Measurements from ENCODE around the gene TTC9C.

Gene TTC9C

GRCh38 chr11:62771144-62772021 lies 43.1 kb downstream of the TTC9C start, which contains the start of gene TAF6L:
Gene TAF6L (plus strand): TSS chr11:62771396. CDS start chr11:62775784, 4,388 bp downstream.
- TF ChIP-seq CTCF (IDR thresholded peaks at IDR 0.05; ENCODE audit: borderline replicate concordance, insufficient read depth, low read depth, low read length), result no peak
- H3K4me3 ChIP-seq (ENCODE audit: low read depth, low read length), result peak within 1 kb of the TSS; percentile 91

DNA sequence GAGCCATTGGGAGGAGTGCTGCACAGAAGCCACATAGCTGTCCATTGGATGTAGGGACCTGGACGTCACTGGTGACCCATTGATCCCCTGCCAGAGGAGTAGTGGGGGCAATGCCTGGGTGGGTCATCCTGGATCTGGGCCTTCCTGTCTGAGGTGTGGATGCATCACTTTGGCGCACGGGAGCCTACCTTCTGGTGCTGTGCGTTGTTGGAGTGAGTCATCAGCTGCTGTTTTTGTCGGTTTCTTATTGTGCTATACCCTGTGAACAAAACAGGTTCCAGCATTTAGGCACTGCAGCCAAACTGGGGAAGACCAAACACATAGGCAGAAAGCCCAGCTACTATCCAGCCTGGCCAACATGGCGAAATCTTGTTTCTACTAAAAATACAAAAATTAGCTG lies 46.1 kb downstream of the TTC9C start:
- no peak for TF ChIP-seq CTCF (IDR thresholded peaks at IDR 0.05; ENCODE audit: borderline replicate concordance, insufficient read depth, low read depth, low read length)
- no peak overlapping the region for H3K4me3 ChIP-seq (ENCODE audit: low read depth, low read length)

DNA sequence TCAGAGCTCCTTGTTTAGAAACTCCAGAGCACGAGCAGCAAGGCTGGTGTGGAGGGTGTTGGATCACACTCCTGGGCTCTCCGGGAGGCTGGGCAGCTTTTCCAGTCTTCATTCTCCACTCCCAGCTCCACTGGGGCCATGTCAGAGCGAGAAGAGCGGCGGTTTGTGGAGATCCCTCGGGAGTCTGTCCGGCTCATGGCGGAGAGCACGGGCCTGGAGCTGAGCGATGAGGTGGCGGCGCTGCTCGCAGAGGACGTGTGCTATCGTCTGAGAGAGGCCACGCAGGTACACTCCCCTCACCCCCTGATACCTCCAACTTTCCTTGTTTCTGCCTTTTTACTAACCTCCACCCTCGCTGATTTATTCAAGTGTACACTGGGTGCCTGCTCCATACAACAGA lies 47.4 kb downstream of the TTC9C start:
- no peak for TF ChIP-seq CTCF (IDR thresholded peaks at IDR 0.05; ENCODE audit: borderline replicate concordance, insufficient read depth, low read depth, low read length)
- no peak overlapping the region for H3K4me3 ChIP-seq (ENCODE audit: low read depth, low read length)

GRCh38 chr11:62777389-62777788 lies 49.1 kb downstream of the TTC9C start:
- TF ChIP-seq CTCF (IDR thresholded peaks at IDR 0.05; ENCODE audit: borderline replicate concordance, insufficient read depth, low read depth, low read length), result no peak
- H3K4me3 ChIP-seq (ENCODE audit: low read depth, low read length), result no peak overlapping the region

GRCh38 chr11:62778441-62778840 lies 50.2 kb downstream of the TTC9C start:
- no peak for TF ChIP-seq CTCF (IDR thresholded peaks at IDR 0.05; ENCODE audit: borderline replicate concordance, insufficient read depth, low read depth, low read length)
- H3K4me3 ChIP-seq (ENCODE audit: low read depth, low read length), result no peak overlapping the region

DNA sequence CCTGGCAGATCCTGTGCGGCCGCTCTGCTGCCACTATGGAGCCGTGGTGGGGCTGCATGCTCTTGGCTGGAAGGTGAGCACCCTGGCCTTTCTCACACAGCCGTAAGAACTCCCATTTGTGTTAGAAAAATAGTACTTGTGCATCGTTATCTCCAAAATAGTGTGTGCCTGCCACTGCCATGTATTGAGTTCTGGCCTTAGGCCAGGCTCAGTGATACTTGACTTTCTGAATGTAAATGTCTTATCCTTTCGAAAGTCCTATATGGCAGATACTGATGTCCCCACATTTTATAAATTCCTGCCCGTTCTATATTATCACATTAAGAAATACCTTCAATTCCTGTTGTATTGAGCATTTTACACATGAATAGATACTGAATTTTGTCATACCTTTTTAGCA lies 54.5 kb downstream of the TTC9C start:
- no peak for TF ChIP-seq CTCF (IDR thresholded peaks at IDR 0.05; ENCODE audit: borderline replicate concordance, insufficient read depth, low read depth, low read length)
- no peak overlapping the region for H3K4me3 ChIP-seq (ENCODE audit: low read depth, low read length)
